NCI-H345 treated with DMSO at 0.1 percent for 48 hours (cell line): ENCODE data around the gene GRB10.
"Not testable (repeated sequence)": the region's sequence is repeated elsewhere in the genome, so short reads cannot be mapped to it uniquely, and the experiment has no call there.

Experiments used
- DNase-seq: peaks from one replicate; lab custom pipeline; 2025; ENCODE audit not compliant: unreplicated experiment; lab: John Stamatoyannopoulos, UW

The GRB10 gene

DNA sequence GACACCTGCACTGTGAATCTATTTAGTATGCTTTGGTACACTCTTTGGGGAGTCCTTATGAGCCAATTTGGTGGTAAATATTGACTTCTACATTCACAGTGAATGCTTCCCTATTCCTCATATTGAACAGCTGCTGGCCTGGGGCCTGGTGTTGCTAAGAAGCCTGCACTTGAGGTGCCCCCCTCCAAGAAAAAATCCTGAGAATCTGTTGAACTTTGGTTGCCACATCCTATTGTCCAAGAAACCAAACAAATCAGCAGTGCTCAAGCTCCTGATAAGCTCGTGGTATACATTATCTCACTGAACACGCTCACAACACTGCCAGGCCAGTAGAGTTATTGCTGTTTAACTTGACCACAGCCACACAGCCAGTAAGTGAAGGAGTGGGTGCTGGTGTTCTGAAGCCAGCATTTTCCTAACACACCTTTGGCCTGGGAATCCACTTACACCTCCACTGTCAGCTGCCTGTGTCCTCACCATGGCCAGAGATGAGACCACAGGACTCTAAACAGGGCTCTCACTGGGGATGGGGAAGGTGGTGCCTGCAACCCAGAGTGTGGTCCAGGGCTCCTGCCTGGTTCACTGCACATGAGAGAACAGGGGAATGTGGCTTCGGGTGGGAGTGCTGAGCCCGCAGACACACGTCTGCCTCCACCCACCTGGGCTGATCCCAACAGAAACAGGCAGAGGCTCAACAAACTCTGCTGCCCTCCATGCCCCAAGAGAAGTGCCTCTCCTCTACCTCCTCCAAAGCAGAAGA, 224.2 kb downstream of the GRB10 start:
- peak; percentile 96 for DNase-seq

GRCh38 chr7:50557099-50557498, 225.6 kb downstream of the GRB10 start:
- DNase-seq, result no peak

DNA sequence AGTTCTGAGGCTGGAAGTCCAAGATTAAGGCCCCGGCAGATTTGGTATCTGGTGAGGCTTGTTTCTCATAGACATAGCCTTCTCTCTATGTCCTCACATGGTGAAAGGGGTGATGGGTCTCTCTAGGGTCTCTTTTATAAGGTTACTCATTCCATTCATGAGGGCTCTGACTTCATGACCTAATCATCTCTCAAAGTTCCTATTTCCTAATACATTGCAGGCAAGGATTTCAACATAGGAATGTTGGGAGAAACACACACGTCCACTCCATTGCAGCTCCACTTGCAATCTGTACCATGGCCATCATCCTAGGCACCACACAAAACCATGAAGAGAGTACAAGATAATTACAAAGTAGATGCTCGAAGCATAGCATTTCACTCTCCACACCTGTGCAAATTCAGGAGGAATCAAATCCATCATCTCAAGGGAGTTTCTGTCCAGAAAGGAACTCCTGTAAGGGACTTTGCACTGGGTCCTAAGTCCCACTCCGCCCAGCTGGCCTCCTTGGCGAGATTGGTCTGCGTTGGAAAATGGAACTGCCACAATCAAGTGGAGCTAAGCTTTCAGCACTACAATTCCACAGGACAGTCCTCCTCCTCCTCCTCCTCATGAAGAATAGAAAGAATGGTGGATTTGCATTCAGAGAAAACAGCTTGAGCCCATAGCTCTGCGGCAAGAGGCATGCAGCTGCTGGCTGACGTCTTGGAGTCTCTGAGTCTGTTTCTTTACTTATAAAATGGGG, 226.3 kb downstream of the GRB10 start:
- DNase-seq, result no peak

DNA sequence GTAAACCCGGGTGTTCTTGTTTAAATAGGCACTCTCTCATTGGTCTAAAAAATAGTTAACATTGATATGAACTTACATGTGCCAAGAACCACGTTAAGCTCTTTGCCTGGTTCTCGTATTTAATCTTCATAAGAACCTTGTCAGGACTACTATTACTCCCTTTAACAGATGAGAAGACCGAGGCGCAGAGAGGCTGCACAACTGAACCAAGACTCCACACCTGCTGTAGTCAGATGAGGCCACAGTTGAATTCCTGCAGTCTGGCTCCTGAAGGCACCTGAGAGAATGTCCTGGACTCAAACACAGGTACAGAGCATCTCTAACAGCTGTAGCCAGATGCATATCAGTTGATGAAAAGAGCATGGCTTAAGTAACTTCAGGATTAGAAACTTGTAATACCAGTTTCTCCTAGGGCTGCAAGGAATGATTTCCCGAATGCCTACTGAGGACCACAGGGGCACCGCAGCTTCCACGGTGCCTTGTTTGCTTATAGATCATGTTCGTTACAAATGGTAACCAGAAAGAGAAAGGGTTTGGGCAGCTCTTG, 227.0 kb downstream of the GRB10 start:
- DNase-seq, result no peak

DNA sequence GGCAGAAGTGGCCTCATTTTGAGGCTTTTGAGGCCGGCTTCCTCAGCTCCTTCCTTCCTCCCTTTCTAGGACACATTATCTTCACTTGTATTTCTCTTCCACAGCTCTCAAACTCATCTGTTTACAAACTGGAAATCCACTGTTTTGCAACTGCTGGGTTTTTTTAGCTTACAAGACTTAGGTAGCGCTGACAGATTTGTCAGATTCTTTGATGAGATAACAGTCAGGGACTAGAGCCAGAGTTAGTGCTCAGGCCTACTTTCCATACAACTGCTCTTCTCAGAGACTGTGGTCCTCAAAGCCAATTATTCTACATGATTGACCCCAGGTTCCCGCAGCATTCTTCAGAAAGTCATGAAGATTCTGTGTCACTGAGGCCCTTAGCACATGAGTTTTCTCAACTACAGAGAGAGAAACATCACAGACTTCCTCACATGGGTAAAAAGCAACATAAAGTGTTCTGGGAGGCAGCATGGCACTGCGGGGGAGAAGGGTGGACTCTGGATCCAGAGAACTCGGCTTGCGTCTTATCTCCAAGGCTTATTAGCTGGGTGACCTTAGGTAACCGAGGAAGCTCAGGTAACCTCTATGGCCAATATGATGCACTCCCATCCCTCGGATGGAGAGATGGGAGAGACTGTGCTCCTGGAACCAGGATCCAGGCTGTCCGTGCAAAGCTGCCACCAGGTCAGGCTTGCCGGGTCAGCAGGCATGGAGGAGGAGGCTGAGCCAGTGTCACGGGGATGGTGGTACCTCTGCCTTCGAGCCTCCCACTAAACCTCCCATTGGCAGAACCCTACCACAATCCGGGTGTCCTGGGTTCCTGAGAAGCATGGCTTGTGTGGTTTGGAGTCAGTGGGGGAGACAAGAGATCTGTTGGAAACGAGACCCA, 228.0 kb downstream of the GRB10 start:
- DNase-seq, result no peak

- no peak for DNase-seq
Observed at GRCh38 chr7:50553973-50554372, 228.7 kb downstream of the GRB10 start.

GRCh38 chr7:50552921-50553320, 229.8 kb downstream of the GRB10 start:
- no peak for DNase-seq

DNA sequence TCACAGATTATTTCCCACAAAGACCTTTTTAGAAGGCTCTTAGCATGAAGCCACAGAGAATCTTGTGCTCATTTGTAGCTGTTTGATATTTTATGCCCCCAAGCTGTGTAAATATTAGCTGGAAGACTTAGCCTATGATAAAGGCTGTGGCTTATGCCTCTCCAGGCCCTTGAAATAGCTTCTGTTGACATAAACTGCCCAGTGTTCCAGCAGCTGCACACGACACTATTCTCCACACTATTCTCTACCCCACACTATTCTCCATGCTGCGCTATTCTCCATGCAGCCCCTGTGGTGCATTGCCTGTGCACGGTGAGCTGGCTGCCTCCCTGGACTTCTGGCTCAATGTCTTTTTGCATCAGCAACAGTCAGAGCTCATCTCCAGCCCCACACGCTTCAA, 230.6 kb downstream of the GRB10 start:
- peak; percentile 95 for DNase-seq

DNA sequence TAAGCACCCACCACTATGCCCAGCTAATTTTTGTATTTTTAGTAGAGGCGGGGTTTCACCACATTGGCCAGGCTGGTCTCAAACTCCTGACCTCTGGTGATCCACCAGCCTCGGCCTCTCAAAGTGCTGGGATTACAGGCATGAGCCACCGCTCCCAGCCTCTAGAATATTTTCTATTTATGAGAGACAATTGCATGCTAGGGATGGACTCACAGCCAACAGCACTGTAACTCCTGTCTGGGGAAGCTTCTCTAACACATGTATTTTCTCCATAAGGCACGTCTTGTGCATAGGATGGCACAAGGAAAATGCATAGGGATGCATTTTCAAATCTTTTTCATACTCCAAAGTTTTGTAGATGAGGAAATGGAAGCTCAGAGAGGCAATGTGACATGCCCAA, 237.1 kb downstream of the GRB10 start:
- not testable (repeated sequence) for DNase-seq

DNA sequence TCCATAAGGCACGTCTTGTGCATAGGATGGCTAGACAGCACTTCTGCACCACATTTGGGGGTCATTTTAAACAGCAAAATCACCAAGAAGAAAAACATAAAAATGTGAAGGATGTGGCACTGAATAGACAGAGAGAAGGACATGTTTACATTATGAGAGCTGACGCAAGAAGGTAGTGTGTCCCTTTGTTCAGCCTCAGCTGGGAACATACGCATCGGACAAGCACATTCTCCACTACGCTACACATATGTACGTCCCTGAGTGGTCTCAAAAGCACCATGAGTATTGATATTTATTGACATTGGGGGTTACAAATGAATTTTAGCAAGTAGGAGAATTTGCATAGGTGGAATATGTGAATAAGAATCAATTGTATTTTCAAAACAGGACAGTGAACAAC, 237.7 kb downstream of the GRB10 start:
- DNase-seq, result peak; percentile 75

- DNase-seq, result no peak
Observed at GRCh38 chr7:50543776-50544442, 238.8 kb downstream of the GRB10 start.

DNA sequence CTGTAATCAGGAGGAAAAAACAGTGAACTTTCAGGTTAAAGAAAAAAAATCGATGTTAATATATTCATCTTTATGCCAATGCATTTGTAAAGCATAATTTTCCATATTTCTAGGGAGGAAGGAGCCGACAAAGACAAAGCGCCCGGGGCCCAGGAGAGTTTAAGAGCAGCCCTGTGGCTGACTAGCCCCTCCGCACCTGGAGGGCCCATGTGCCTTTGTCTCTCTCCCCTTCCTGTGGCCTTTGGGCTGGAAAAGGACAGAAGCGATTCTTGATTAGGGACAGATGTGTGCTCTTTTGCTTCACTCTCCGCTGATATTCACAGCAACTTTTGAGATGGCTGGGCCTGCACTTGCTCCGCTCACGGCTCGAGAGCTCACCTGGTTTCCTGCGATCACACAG, 240.6 kb downstream of the GRB10 start:
- DNase-seq, result no peak

- DNase-seq, result no peak
Observed at GRCh38 chr7:50540785-50541579, 241.7 kb downstream of the GRB10 start.
